Heart left ventricle (tissue), 13 donors: Measurements from ENCODE around the gene CHD9.

Experiments used
- CTCF ChIP-seq, 12 donors: fragments of 200-600 bp; sonication (generic) in 4 of 12; IDR thresholded peaks; one replicate each; pipeline versions ENCODE4 v1.5.0 to v1.8.0; 2018 to 2022; ENCODE audit warnings: antibody characterized with exemption in 12 of 12, mild to moderate bottlenecking in 5 of 12
- POLR2A ChIP-seq, 2 donors: fragments of 450-650 bp; IDR thresholded peaks; one replicate each; pipeline ENCODE4 v1.6.1; 2017; ENCODE audit warnings: antibody characterized with exemption in 2 of 2, mild to moderate bottlenecking in 2 of 2, moderate library complexity in 2 of 2
- donor health status: ischemic (EF 13 %, LVEDD 7.1; RV severe dilation, severe dysfunction).
- donor health status: DM: no; HTN: yes; CAD: no.
- donor health status: DM: no; HTN: no; CAD: no.
- donor health status: ischemic (EF 25% LVEDD 6.9; RV normal size, moderate dysfunction).
- donor health status: ischemic (EF 25% LVEDD 5.7; RV mildly dilated, moderate dysfunction).
- donor health status: ischemic (EF 35%, LVEDD 5.7; RV mildly dilated, moderate dysfunction).
- donor health status: nonischemic (EF 11% LVEDD 7.7; RV severe dilation, severe dysfunction).
- donor health status: DM: yes; HTN: yes; CAD: no.
- donor health status: PGD.
- donor health status: ischemic (EF 29% LVEDD 5.4; RV normal size, mild dysfunction).
- donor health status: nonischemic (EF 23%, LVEDD 6.1; RV moderate dilation, normal function).

- TF ChIP-seq CTCF (IDR thresholded peaks at IDR 0.05) (no peak), POLR2A (IDR thresholded peaks at IDR 0.05) (no peak)
These were observed 162.0 kb downstream of the CHD9 start for GRCh38 chr16:53216798-53217197.
